Epithelial cell of prostate (primary cell): Measurements from ENCODE around the gene NUDT22.
"Not testable (repeated sequence)": the region's sequence is repeated elsewhere in the genome, so short reads cannot be mapped to it uniquely, and the experiment has no call there.

ENCODE experiments used
- DNase-seq: peaks from one replicate; pipeline ENCODE4 v3.0.0-alpha.2; 2011; ENCODE audit warnings: low read depth, low spot score
- H3K27ac ChIP-seq: fragments of 450-650 bp; 2 replicates; pipeline ENCODE4 v1.5.1; 2017; ENCODE audit warnings: mild to moderate bottlenecking

NUDT22 gene

DNA sequence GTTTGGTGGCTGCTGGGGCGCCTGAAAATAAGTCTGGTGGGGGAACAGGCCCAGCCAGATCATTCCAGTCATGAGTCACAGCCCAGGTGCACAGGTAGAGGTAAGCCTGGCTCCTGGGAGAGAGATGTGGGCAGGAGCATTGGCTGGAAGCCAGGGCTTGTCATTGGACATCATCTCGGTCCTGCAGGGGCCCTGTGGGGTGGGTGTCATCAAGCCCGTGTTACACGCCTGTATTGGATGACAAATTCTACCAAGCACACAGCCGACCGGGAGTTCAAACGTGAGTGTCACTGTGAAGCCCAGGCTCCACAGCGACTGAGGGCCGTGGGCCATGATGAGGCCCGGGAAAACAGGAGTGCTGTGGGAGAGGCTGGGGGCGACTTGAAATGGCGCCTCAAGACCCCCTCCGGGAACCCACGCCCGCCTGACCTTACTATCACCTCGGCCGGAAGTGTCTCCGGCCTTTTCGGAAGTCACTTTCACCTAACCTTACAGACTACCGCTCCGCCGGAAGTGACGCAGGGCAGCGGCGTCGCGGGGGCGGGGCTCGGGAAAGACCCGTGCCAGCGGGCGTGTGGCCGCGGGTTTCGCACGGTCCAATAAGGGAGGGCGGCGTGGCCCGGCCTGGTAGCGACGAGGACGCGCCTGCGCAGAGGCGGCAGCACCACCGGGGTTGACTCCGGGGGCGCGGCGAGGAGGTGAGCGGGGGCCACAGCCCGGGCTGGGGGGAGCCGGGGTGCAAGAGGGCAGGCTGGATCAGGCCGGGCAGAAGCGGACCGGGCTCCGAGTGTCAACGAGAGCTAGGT is 14.6 kb downstream of the NUDT22 start, which contains the start of gene FKBP2:
TSS of gene FKBP2 (plus strand) at position 661 of the 806 bp plus-strand sequence. CDS start 1,293 bp downstream, outside the sequence.
- peak; percentile 95 for DNase-seq
- peak within 1 kb of the TSS; percentile 99 for H3K27ac ChIP-seq

DNA sequence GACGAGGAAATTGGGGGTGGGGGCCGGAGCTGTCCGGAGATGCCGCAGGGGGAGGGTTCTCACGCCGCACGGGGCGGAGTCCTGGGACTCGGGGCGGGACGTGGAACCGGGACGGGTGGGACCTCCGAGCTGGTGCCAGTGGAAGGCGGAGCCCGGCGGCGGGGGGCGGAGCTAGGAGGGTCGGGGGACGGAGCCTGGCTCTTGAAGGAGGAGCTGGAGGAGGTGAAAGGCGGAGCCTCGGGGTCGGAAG is 15.1 kb downstream of the NUDT22 start:
- peak overlapping the region; percentile 99 for H3K27ac ChIP-seq
- DNase-seq, result peak; percentile 93

DNA sequence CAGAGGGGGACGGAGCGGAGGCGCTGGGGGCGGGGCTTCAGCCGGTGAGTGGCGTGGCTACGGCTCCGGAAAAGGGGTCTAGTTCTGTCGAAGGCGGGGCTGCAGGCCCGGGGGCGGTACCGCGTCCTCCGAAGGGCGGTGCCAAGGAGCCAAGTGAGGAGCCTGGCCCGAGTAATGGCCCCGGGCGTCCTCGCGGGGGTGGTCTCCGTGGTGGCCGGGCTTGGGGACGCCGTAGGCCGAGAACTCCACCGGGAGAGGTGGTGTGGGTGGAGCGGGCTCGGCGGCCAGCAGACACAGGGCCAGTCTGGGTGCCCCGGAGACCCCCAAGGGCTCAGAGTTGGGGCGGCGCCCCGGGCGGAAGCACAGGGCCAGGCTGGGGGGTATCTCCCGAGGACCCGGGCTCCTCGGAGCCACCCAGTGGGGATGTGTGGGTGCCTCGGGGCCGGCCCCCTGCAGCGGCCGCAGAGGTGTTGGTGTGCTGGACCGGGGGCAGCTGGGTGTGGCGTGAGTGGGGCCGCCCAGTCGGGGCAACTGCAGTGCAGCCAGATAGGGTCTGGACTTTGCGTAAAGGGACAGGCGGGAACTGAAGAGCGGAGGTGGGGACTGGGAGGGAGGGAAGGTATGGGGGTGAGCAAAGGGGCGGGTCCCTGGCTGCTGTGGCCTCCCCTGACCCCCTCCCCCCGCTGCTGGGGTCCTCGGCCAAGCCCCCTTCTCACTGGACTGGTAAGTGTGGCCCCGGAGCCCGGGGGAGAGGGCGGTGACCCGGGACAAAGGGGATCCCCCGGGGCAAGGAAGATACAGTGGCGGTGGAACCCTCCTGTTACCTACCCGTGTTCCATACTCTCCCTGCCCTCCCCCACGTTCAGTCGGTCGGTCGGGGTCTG is 15.7 kb downstream of the NUDT22 start:
- no peak for DNase-seq
- H3K27ac ChIP-seq, result peak overlapping the region; percentile 99

GRCh38 chr11:64243236-64243854 is 17.3 kb downstream of the NUDT22 start:
- no peak for DNase-seq
- peak overlapping the region; percentile 99 for H3K27ac ChIP-seq

DNA sequence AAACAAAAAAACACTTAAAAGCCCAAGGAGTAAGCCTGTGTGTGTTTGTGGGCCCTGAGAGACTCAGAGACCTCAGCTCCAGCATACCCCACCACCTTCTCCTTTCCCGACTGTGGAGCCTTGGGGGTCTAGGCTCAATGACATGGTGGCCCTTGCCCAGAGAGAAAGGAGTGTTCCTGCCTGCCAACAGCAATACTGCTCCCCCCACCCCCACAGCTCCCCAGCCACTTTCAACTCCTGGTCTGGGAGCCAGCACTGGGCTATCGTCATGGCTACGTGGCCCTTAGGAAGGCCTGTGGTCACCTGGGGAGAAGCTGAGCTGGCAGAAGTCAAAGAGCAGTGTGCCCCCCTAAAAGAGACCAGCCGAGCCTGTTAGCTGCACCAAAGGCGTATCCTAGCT is 18.0 kb downstream of the NUDT22 start:
- no peak for DNase-seq
- peak overlapping the region; percentile 99 for H3K27ac ChIP-seq

DNA sequence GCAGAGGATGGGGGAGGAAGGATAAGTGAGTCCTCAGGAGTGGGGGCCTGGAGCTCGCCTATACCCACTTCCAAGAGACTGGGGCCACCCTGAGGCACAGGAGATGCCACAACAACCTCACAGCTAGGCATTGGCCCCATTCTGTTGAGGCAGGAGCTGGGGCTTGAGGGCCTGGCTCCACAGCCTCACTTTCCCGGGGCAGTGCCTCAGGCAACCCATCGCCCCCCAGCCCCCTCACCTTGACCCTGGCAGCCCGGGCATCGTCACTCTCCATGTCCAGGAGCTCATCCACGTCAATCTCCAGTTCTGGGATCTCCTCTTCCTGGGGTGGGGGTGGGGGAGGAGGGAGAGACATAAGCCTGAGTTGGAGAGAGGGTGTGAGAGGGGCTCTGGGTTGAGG is 18.9 kb downstream of the NUDT22 start:
- peak overlapping the region; percentile 99 for H3K27ac ChIP-seq
- no peak for DNase-seq

GRCh38 chr11:64245401-64245796 is 19.3 kb downstream of the NUDT22 start:
- peak overlapping the region; percentile 99 for H3K27ac ChIP-seq
- no peak for DNase-seq

DNA sequence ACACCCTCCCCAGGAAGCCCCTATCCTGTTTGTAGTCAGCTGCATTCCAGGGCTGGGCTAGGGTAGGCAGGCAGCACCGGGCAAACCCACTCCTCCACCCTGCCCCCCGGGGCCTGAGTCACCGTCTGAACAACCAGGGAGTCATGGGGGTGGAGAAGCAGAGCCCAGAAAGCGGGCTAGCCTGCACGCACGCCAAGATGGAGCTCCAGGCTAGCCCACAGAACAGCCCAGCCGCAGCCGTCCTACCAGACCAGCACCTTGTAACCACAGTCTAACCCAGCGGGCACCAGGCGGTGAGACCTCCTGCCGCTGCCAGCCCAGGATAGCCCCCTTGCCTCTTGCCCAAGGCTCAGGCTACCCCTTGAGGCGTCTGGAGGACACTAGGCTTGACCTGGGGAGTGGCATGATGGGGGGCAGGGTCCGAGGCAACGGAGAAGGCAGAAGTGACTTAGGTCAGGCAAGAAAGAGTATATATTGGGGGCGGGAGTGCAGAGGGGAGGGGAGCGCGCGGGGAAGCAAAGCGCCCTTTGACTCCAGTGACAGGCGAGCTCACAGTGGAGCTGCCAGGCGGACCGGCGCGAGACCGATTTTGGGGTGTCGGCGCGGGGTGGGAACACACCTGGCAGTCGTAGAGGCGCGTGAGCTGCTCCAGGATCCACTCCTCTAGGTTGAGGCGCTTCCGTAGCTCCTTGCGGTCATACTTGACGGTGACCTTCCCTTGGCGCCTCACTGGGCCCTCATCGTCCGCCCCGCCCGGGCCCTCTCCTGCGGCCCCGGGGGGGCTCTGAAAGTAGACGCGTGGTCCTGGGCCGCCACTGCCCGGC is 19.9 kb downstream of the NUDT22 start:
- H3K27ac ChIP-seq, result peak overlapping the region; percentile 99
- peak; percentile 95 for DNase-seq

DNA sequence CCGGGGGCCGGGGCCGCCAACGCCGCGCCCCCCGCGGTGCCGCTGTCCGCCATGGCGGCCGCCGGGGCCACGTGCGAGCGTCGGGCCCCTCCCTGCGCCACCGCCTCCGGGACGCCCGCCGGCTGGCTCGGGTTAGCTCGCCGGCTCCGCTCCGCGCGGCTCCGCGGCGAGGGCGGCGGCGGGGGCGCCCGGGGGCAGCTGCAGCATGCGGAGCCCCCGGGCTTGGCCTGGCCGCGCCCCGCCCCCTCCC is 20.5 kb downstream of the NUDT22 start:
- DNase-seq, result not testable (repeated sequence)
- peak overlapping the region; percentile 99 for H3K27ac ChIP-seq

- no peak for DNase-seq
- H3K27ac ChIP-seq, result peak within 1 kb of the TSS; percentile 99
These were observed 21.0 kb downstream of the NUDT22 start, which contains the start of gene PPP1R14B for GRCh38 chr11:64246871-64247728. PPP1R14B (minus strand) TSS chr11:64246943; CDS start chr11:64246673, 270 bp downstream.

- DNase-seq, result no peak
- H3K27ac ChIP-seq, result peak overlapping the region; percentile 99
These were observed 21.9 kb downstream of the NUDT22 start for GRCh38 chr11:64247729-64248531.

GRCh38 chr11:64248578-64248977 is 22.5 kb downstream of the NUDT22 start:
- no peak for DNase-seq
- H3K27ac ChIP-seq, result no peak overlapping the region

DNA sequence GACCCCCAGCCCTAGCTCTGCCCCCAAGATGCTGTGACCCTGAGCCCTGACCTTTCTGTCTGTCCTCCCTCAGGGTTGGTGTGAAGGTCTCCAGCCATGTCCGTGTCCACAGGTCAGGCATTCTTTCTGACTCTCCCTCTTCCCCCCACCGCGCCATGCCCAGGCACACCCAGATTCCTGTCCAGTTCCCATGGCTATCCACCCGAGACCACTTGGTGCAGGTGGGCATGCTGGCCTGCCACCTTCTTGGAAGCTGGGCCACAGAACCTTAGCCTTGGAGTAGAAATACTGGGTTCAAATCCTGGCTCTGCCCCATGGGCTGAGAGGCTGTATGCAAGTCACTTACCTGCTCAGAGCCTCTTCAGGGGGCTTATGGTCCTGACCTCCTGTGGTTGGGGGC is 23.0 kb downstream of the NUDT22 start:
- no peak overlapping the region for H3K27ac ChIP-seq
- DNase-seq, result no peak

GRCh38 chr11:64249563-64250414 is 23.7 kb downstream of the NUDT22 start:
- no peak overlapping the region for H3K27ac ChIP-seq
- DNase-seq, result no peak

- no peak for DNase-seq
- H3K27ac ChIP-seq, result no peak overlapping the region
These were observed 24.4 kb downstream of the NUDT22 start for GRCh38 chr11:64250415-64251015.

DNA sequence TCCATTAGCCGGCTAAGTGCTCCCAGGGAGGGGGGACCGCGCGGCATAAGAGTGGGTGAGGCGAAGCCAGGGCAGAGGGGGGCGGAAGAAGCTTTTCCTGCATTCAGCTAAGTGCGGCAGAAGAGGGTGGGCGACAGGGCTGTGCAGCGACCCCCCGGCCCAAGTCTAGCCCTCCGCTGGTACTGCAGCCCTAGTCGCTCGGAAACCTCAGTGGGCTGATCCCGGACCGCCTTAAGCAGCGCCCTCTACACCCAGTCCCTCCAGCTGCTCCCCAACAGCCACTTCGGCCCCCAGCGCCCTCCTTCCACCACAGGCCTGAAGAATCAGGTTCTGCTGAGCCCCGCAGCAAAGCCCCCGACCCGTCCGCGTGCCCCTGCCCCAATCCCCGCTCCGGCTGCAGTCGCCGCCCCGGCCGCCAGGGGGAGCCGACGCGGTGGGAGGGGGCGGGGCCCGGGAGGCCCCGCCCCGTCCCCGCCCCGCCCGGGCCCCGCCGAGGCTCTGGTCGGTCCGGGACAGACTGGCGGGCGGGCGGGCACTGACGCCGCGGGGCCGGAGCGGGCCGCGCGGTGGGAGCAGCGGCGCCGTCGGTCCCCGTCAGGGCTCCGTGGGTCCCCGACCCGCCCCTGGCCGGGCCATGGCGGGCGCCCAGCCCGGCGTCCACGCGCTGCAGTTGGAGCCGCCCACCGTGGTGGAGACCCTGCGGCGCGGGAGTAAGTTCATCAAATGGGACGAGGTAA is 25.1 kb downstream of the NUDT22 start, which contains the start of gene PLCB3:
TSS of gene PLCB3 (plus strand) at position 515 of the 737 bp plus-strand sequence. CDS start at position 635, 120 bp downstream.
- H3K27ac ChIP-seq, result peak within 1 kb of the TSS; percentile 71
- DNase-seq, result no peak

- peak overlapping the region; percentile 71 for H3K27ac ChIP-seq
- no peak for DNase-seq
These were observed 25.6 kb downstream of the NUDT22 start for GRCh38 chr11:64251753-64252002.
